IPS-15b (cell line): Measurements from ENCODE around the gene COL5A1.

Experiments used
- H3K27me3 ChIP-seq: one replicate; pipeline ENCODE4 v1.6.1; 2013; ENCODE audit warnings: low read length; ENCODE audit not compliant: control insufficient read depth, insufficient read depth
- H3K36me3 ChIP-seq: one replicate; pipeline ENCODE4 v1.6.1; 2013; ENCODE audit warnings: low read length; ENCODE audit not compliant: control insufficient read depth, insufficient read depth
- H3K4me1 ChIP-seq: one replicate; pipeline ENCODE4 v1.6.1; 2013; ENCODE audit warnings: mild to moderate bottlenecking, low read length; ENCODE audit not compliant: control insufficient read depth, insufficient read depth
- H3K4me3 ChIP-seq: one replicate; pipeline ENCODE4 v1.5.1; 2013; ENCODE audit warnings: low read depth, low read length
- H3K9ac ChIP-seq: one replicate; pipeline ENCODE4 v1.6.1; 2013; ENCODE audit warnings: low read depth, mild to moderate bottlenecking, low read length
- H3K9me3 ChIP-seq: one replicate; pipeline ENCODE4 v1.6.1; 2013; ENCODE audit warnings: mild to moderate bottlenecking, low read length; ENCODE audit not compliant: control insufficient read depth, insufficient read depth

Gene COL5A1

DNA sequence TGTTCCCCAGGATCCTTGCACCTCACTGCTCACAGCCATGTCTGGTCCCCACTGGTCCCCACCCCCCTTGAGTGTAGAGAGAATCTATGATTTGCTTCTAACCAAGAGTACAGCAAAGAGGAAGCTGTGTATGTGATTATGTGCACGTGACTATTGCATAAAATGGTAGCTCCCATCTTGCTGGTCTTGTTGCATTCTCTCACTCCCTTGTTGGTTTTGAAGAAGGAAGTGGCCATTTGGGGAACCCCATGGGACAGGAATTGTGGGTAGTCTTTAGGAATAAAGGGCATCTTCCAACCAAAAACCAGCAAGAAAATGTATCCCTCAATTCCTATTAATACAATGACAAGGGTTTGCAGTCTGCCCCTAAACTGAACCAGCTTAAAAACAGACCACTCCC is 233.8 kb downstream of the COL5A1 start:
- no peaks in the 10 kb centered on the region for H3K4me1 ChIP-seq
- no peak overlapping the region for H3K9ac ChIP-seq

GRCh38 chr9:134877541-134877940 is 235.9 kb downstream of the COL5A1 start:
- no peaks in the 10 kb centered on the region for H3K27me3 ChIP-seq

More for the DNA sequence above, 233.8 kb downstream of the COL5A1 start:
- Histone ChIP-seq H3K4me3 (no peak overlapping the region), H3K27me3 (no peaks in the 10 kb centered on the region), H3K36me3 (no peaks in the 10 kb centered on the region), H3K9me3 (no peaks in the 10 kb centered on the region)

DNA sequence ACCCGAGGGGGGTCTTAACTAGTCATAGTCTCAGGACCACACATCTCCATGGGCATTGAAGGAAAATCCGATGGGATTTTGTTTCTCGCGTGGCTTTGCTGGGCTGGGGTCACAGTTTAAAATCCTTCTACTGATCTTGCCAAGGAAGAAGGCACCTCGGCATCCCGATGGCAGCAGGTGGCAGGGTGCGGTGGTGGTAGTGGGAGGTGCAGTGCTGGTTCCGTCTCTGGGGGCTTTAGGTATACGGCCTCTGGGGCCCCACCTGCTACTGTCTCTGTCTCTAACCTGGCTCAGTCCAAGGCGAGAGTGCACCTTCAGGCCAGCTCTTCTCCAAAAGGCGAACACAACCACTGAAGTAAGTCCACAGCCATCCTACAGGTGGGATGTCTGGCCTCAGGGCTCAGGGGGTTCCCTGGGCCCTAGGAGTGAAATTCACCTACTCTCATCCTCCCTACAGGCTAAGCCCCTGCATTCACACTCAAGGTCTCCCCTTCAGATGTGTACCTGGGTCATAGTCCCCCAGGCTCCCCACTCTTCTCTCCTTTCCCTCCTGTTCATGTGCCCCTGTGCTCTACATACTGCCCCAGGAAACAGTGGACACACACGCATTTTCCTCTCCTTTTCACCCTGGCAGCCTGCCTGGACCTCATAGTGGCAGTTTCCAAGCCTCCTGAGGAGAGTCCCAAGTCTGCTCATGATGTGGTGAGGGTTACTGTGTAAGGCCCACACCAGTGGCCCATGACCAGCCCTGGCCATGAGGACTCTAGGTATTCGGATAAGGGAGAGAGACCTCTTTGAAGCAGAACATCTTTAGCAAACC is 238.3 kb downstream of the COL5A1 start:
- H3K4me1 ChIP-seq = no peaks in the 10 kb centered on the region
- H3K36me3 ChIP-seq = no peaks in the 10 kb centered on the region
- H3K4me3 ChIP-seq = no peak overlapping the region
- H3K27me3 ChIP-seq = no peaks in the 10 kb centered on the region
- no peak overlapping the region for H3K9ac ChIP-seq
- H3K9me3 ChIP-seq = no peaks in the 10 kb centered on the region

More at GRCh38 chr9:134877541-134877940, 235.9 kb downstream of the COL5A1 start:
- no peak overlapping the region for H3K4me3 ChIP-seq
- no peaks in the 10 kb centered on the region for H3K9me3 ChIP-seq
- no peaks in the 10 kb centered on the region for H3K4me1 ChIP-seq
- H3K9ac ChIP-seq = no peak overlapping the region
- no peaks in the 10 kb centered on the region for H3K36me3 ChIP-seq

DNA sequence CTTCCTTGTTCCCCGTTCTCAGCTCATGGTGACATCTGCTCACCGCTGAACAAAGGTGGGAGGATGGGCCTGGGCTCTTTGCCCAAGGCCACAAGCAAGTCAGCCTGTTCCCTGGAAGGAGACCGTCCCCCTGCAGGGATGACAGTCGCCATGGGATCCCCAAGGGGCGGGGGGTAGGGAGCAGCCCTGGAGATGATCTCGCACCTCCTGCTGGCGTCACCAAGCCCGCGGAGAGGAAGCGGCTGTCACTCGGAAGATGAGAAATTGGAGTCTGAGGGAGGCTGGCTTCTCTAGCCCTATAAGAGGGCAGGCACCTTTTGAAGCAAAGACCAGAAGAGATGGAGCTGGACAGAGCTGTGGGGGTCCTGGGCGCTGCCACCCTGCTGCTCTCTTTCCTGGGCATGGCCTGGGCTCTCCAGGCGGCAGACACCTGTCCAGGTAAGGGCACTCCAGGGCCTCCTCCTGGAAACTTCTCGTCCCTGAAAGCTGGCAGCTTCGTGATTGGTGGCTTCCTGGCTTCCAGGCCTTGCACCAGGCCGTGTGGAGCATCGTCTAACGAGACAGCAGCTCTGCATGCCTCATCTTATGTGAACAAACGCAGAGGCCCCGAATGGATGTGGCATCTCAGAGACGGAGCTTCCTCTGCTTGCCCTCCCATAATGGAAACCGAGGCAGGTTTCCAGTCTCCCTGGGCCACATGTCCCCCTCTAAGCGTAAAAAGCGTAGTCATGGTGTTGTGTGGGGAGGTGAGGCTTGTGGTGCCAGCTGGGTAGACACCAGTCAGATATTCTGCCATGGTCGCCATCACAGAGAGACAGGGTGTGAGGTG is 239.1 kb downstream of the COL5A1 start, which contains the start of gene FCN2:
Gene FCN2 (plus strand): TSS at position 327 of the 829 bp plus-strand sequence. CDS start 12 bp downstream, at position 339.
- no peaks in the 10 kb centered on the region for H3K4me1 ChIP-seq
- no peaks in the 10 kb centered on the region for H3K36me3 ChIP-seq
- no peak within 1 kb of the TSS for H3K4me3 ChIP-seq
- H3K27me3 ChIP-seq = no peaks in the 10 kb centered on the region
- H3K9ac ChIP-seq = no peak within 1 kb of the TSS
- no peaks in the 10 kb centered on the region for H3K9me3 ChIP-seq

- no peak overlapping the region for H3K9ac ChIP-seq
- H3K4me3 ChIP-seq = no peak overlapping the region
- no peaks in the 10 kb centered on the region for H3K9me3 ChIP-seq
- no peaks in the 10 kb centered on the region for H3K4me1 ChIP-seq
- H3K36me3 ChIP-seq = no peaks in the 10 kb centered on the region
- no peaks in the 10 kb centered on the region for H3K27me3 ChIP-seq
Measured at GRCh38 chr9:134881313-134881670, 239.7 kb downstream of the COL5A1 start.

DNA sequence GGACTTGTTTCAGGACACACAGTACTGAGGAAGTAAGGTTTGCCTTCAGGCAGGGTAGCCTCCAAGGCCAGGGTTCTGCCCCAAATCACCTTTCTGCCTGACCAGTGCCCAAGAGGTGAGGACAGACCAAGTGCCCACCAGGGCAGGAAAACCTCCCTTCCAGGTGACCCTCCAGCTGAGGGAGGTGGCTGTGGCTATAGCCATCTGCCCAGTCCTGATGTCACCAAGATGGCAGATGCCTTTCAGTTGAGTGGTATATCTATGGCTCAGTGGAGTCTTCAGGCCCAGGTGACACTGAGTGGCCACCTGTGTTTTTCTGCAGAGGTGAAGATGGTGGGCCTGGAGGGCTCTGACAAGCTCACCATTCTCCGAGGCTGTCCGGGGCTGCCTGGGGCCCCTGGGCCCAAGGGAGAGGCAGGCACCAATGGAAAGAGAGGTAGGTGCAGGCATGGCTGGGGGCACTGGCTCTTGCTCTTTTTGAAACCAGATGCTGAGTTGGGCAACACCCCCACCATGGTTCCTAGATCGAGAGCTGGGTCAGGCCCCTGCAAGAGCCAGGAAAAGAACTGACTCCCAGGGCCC is 240.7 kb downstream of the COL5A1 start:
- Histone ChIP-seq H3K27me3 (no peaks in the 10 kb centered on the region), H3K36me3 (no peaks in the 10 kb centered on the region), H3K9ac (no peak overlapping the region), H3K4me1 (no peaks in the 10 kb centered on the region), H3K4me3 (no peak overlapping the region), H3K9me3 (no peaks in the 10 kb centered on the region)

DNA sequence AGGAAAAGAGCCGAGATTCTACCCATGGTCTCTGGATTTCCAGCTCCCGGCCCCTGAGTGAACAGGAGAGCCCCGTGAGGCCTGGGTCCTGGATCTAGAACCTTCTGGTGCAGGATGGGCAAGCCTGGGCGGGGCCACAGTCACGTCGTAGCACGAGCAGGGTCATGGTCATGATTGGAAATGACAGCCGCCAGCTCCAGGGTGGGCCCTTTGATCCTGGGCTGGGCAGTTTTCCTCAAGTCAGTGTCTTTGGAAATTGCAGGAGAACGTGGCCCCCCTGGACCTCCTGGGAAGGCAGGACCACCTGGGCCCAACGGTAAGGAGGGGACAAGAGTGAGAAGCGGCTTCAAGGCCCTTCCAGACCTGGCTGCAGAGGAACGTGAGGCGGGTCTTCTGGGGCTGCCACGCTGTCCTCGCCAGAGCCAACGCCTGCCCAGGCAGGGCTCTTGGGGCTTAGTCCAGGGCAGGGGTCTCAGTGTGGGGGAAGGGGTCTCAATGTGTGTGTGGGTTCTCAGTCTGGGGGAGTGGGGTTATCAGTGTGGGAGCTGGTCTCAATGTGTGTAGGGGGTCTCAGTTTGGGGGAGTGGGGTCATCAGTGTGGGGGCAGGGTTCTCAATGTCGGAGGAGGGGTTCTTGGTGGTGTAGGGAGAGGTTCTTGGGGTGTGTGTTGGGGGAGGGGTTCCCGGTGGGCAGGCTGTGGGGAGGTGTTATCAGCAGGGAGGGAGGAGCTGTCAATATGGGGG is 241.6 kb downstream of the COL5A1 start:
- Histone ChIP-seq H3K27me3 (no peaks in the 10 kb centered on the region), H3K4me1 (no peaks in the 10 kb centered on the region), H3K9ac (no peak overlapping the region), H3K36me3 (no peaks in the 10 kb centered on the region), H3K4me3 (no peak overlapping the region), H3K9me3 (no peaks in the 10 kb centered on the region)

- Histone ChIP-seq H3K36me3 (no peaks in the 10 kb centered on the region), H3K27me3 (no peaks in the 10 kb centered on the region), H3K9ac (no peak overlapping the region), H3K9me3 (no peaks in the 10 kb centered on the region), H3K4me3 (no peak overlapping the region), H3K4me1 (no peaks in the 10 kb centered on the region)
Measured at GRCh38 chr9:134884492-134884891, 242.9 kb downstream of the COL5A1 start.

DNA sequence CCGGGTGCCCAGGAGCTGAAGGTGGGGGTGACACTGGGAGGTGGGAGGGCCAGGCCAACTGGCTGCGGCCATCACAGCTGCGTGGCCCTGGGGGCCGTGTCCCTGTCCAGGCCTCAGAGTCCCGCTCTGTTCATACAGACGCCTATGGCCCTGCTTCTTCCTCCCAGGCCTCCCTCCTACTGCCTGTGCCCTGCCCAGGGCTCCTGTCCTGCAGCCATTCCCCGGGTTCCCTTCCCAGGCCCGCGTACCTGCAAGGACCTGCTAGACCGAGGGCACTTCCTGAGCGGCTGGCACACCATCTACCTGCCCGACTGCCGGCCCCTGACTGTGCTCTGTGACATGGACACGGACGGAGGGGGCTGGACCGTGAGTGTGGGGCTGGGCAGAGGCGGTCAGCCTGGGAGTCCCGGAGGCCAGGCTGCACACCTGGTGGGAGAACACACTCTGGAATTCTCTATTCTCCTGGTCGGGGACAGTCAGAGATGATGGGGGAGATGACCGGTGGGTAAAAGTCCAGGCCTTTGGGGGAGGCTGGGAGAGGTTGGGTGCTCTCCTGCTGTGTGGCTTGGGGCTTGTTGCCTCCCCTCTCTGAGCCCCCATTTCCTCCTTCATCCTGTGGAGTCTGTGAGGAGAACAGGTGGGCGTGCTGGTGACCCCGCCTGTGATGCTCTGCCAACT is 243.5 kb downstream of the COL5A1 start:
- no peaks in the 10 kb centered on the region for H3K27me3 ChIP-seq
- no peaks in the 10 kb centered on the region for H3K9me3 ChIP-seq
- H3K36me3 ChIP-seq = no peaks in the 10 kb centered on the region
- H3K4me1 ChIP-seq = no peaks in the 10 kb centered on the region
- H3K4me3 ChIP-seq = no peak overlapping the region
- no peak overlapping the region for H3K9ac ChIP-seq

GRCh38 chr9:134885679-134886412 is 244.2 kb downstream of the COL5A1 start:
- H3K4me1 ChIP-seq = no peaks in the 10 kb centered on the region
- no peaks in the 10 kb centered on the region for H3K27me3 ChIP-seq
- H3K36me3 ChIP-seq = no peaks in the 10 kb centered on the region
- H3K4me3 ChIP-seq = no peak overlapping the region
- no peak overlapping the region for H3K9ac ChIP-seq
- H3K9me3 ChIP-seq = no peaks in the 10 kb centered on the region
